HG02588 (cell line): Measurements from ENCODE around the gene GMEB2.
"Not testable (repeated sequence)": the region's sequence is repeated elsewhere in the genome, so short reads cannot be mapped to it uniquely, and the experiment has no call there.

ENCODE experiments used
- ATAC-seq: cut with Tn5 transposase; IDR thresholded peaks from one replicate; pipeline ENCODE4 v1.9.1; 2021; ENCODE audit warnings: mild to moderate bottlenecking, moderate library complexity; ENCODE audit not compliant: unreplicated experiment

GMEB2 gene

DNA sequence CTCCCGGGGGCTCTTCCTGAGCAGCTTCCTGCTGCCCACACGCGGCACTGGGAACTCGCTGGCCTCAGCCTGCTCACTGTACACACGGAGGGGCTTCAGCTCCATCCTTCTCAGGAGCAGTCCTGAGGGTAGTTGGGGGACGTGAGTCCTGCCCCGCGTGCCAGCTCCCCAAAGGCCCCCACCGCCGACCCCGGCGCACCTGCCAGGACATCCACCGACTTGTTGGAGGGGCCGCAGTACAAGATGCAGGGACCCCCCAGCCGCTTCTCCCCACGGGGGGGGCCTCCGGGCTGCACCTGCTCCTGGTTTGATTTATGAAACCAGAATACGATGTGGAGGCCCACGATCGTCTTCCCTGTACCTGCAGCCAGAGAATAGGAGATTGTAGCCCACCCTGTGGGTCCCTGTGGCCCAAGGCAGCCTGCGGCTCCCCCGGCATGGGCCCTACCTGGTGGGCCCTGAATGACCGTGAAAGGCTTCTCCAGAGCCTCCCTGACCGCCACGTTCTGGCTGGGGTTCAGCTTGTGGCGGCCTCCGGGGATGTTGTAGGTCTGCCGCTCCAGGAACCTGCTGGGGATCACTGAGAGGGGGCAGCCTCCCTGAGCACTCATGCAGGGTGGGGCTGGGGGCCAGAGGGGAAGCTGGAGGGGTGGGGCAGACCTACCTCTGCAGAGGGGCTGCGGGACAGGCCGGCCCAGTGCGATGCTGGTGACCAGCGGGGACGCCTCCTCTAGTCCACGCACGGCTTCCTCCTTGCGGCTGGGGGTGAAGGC is 65.1 kb downstream of the GMEB2 start:
- ATAC-seq = no peak

DNA sequence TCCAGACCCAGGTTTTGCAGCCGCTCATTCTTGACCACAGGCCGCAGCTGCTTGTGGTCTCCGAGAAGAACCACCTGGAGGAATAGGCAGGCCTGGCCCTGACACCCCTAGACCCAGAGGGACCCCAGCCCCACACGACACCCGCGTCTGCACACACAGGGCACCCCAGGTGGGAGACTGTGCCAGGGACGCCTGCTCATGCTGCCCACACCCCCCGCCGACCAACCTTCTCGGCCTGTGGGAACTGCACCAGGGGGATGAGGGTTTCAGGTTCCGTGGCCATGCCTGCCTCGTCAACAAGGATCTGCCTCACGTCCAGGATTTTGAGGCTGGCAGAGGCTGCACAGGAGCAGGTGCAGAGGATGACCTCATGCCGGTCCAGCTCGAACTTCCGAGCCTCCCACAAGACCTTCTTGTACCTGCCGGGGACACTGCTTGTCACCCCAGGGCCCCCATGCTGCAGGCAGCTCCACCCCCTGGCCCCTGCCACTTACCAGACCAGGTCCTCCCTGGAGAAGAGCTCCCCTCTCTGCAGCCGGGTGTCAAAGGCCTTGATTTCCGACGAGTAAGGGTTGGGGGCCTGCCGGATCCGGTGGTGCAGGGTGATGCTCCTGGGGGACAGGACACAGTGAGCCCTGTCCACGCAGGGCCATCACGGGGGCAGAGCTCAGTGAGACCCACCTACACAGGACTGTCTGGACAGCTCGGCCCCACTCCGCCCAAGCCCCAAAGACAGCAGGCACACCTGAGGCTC is 65.9 kb downstream of the GMEB2 start:
- no peak for ATAC-seq

DNA sequence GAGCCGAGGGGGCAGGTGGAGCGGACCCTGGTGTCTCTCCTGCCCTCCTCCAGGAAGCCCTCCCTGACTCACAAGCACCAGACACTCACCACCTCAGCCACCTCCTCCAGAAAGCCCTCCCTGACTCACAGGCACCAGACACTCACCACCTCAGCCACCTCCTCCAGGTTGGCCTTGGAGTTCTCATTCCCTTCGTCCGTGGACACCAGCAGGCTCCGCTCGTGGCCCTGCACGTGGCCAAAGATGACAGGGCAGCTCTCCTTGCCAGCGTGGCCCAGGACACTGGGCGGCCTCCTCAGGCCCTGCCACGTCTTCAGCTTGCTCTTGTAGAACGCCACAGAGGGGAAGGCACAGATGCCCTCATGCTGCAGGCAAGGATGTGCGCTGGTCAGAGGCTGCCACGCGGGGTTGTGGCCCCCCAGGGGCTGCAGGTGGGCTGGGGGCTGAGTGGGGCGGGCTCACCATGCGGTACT is 66.5 kb downstream of the GMEB2 start:
- no peak for ATAC-seq

DNA sequence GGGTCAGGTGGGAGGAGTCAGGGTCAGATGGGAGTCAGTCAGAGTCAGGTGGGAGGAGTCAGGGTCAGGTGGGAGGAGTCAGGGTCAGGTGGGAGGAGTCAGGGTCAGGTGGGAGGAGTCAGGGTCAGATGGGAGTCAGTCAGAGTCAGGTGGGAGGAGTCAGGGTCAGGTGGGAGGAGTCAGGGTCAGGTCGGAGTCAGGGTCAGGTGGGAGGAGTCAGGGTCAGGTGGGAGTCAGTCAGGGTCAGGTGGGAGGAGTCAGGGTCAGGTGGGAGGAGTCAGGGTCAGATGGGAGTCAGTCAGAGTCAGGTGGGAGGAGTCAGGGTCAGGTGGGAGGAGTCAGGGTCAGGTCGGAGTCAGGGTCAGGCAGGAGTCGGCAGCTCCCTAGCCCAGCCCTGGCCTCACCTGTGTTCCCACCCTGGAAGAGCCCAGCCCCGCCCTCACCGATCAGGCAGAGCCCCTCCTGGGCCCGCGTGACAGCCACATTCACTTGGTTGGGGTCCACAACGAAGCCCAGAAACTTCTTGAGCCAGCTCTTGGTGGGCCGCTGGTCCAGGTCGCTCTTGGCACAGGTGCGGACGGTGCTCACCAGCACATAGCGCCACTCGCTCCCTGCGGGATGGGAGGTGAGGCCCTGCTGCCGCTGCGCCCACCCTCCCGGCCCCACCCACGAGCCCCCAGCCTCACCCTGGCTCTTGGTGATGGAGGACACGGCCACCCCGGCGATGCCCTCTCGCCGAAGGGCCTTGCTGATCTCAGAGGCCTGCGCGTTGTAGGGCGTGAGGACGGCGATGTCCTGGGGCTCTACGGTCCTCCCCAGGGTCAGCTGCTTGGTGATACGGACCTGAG is 67.2 kb downstream of the GMEB2 start:
- ATAC-seq = not testable (repeated sequence)

DNA sequence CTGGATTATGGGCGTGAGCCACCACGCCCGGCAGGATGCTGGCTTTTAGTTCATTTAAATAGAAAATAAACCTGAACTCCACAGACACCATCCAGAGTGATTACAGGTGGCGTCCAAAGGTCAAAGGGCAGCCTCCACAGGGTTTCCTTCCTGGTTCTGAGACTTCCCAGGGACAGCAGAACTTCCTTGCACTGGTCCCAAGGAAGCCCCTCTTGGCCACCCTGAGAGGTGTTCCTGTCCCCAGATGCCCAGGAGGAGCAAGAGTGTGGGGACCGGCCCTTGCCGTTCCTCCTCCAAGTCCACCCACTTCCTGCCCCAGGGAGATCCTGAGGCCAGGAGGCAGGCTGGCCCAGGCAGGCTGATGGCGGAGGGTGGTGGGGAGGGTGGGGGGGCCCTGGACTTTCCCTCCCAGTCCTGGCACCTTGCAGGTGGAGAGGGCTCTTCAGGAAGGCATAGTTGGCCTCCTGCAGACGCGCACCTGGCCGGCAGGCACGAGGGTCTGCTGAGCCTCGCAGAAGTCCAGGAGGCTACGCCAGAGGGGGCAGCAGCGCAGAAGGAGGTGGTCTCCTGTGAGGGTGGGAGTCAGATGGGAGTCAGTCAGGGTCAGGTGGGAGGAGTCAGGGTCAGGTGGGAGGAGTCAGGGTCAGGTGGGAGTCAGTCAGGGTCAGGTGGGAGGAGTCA is 68.0 kb downstream of the GMEB2 start:
- ATAC-seq = no peak

DNA sequence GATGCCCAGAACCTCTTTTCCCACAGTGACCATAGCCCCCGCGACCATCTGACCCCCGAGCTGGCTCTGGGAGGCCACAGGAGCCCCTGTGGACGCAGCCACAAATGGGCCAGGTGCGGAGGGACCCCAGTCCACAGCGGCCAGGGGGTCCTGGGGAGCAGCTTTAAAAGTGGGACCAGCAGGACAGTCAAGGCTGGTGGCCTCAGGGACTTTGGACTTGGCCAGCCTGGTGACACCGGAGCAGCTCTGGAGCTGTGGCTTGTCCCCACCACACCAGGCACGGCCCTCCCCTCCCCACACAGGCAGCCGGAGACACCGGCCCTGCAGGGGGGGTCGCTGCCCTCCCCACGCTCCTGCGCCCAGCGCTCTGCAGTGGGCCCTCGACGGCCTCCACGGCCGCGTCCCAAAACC is 69.4 kb downstream of the GMEB2 start:
- ATAC-seq = no peak

DNA sequence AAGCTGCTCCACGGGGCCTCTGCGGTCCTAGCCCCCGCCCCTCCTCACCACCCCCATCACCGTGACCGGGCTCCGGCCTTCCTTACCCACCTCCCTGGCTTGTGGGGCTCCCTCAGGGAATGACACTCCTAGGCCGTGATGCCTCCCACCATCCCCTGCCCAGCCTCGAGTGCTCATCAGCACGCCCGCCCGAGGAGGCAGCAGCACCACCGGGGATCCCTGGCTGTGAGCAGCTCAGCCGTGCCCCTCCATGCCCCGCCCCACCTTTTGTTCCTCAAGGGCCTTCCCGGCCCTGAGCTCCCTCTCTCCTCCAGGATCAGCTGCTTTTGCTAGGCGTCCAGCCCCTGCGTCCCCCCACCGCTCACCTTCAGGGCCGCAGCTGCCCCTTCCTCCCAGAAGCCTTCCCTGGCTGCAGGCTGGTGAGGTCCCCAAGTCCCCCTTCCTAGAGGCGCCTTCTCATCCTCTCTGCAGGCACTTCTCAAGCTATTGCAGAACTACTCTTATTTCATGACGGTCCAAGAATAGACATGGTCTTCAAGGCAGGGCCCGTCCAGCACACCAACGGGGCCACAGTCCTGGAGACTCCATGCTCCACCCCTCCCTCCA is 69.9 kb downstream of the GMEB2 start:
- no peak for ATAC-seq

DNA sequence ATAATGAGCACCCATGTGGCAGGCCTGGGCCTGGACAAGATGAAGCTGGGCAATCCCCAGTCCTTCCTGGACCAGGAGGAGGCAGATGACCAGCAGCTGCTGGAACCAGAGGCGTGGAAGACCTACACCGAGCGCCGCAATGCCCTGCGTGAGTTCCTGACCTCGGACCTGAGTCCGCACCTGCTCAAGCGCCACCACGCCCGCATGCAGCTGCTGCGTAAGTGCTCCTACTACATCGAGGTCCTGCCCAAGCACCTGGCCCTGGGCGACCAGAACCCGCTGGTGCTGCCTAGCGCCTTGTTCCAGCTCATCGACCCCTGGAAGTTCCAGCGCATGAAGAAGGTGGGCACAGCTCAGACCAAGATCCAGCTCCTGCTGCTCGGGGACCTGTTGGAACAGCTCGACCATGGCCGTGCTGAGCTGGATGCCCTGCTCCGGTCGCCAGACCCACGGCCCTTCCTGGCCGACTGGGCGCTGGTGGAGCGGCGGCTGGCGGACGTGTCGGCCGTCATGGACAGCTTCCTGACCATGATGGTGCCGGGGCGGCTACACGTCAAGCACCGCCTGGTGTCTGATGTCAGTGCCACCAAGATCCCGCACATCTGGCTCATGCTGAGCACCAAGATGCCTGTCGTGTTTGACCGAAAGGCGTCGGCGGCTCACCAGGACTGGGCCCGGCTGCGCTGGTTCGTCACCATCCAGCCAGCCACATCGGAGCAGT is 71.1 kb downstream of the GMEB2 start:
- ATAC-seq = no peak

DNA sequence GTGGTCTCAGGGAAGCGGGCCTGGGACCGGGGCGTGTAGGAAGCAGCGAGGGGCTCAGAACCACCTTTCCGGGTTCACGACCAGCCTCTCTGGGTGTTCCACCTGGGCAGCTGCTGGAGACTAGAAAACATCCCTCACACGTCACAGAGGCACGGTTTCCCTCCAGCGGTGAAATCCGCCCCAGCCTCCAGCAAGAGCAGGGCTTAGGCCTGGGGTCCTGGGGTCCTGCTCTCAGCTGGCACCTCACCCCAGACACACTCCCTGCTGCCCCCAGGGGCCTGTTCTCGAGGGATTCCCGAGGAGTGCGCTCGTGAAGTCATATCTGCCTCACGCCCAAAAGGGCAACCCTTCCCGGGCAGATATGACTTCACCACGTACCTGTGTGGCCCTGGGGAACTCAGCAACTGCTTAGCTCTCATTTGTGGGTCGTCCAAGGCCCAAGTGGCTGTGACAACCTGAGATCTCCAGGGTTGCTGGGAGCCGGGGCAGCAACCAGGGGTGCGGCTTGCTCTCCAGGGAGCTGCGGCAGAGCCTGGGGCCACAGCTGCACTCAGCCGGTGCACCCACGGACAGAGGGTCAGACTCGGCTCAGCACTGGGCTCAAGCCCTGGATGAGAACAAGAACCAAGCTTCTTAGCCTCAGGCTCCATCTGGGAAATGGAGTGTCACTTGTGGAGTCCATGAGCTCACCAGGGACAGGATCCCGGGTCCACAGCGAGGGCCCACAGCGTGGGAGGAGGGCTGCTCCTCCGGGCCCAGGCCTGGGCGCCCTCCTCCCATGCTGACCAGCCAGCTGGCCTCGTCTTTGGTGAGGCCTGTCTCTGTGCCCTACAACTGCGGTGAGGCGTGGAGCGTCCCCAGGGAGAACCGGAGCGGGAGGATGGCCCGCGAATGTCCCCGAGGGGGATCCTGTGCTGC is 72.3 kb downstream of the GMEB2 start:
- no peak for ATAC-seq

DNA sequence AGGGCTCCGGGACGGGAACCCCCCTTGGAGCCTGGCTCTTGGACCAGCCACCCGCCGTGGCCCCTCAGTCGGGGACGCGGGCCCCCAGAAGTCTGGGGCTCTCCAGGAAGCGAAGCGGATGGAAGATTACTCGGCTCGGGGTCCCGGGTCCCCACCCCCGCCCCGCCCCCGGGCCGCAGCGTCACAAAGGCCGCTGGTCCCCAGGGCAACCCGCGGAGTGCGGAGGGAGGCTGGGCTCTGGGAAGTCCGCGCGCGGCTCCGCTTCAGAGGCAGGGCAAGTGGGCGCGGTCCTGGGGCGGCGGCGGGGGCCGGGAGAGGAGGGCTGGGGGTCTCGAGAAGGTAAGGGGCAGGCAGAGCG is 73.0 kb downstream of the GMEB2 start, which contains the start of gene FNDC11:
FNDC11 (plus strand) TSS at position 227 of the 358 bp plus-strand sequence. CDS start 1,505 bp downstream, outside the sequence.
- no peak for ATAC-seq

DNA sequence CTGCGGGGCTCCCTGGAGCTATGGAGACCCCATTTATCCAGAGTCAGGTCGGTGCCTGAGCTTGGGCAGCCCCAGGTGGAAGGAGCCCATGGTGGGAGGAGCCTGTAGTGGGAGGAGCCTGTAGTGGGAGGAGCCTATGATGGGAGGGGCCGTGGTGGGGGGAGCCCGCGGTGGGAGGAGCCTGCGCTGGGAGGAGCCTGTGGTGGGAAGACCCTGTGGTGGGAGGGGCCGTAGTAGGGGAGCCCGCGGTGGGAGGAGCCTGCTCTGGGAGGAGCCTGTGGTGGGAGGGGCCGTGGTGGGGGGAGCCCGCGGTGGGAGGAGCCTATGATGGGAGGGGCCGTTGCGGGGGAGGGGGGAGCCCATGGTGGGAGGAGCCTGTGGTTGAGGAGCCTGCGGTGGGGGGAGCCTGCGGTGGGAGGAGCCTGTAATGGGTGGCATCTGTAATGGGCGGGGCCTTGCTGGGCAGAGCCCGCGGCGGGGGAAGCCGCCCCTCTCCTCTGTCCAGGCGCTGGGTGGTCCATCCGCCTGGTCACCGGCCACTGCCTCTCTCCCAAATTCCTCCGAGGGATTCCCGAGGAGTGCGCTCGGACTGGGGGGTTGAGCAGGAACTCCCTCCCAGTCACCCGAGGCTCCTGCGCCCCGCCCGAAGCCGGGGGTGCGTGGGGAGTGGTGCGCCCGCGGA is 73.5 kb downstream of the GMEB2 start:
- no peak for ATAC-seq

DNA sequence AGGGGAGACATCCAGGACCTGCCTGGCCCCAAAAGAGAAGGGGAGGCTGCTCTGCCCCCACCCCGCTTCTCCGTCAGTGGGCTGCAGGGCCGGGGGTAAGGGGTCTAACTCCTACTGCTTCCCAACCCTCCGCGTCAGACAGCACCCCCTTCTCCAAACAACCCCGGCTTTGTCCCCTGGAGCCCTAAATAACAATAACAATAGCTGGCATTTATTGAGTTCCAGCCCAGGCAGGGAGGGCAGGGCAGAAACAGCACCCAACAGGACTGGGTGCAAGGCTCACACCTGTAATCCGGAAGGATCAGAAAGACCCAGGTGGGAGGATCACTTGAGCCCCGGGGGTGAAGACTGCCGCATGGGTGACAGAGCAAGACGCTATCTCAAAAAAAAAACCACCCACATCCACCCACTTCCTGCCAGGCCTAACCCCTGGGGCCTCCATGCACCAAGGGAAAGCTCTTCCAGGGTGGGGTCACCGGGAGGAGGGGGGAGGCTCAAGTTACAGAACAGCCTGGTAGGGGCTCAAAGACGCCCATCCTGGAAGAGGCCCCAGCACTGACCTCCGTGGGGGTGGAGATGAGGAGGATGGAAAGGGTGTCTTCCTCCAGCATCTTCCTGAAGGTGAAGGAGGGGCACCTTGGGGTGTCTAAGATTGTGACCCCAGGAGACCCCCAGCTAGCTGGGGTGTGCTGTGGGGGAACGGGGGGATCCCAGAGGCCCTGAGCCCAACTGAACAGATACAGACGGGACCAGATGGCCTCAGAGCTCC is 74.2 kb downstream of the GMEB2 start:
- ATAC-seq = no peak

DNA sequence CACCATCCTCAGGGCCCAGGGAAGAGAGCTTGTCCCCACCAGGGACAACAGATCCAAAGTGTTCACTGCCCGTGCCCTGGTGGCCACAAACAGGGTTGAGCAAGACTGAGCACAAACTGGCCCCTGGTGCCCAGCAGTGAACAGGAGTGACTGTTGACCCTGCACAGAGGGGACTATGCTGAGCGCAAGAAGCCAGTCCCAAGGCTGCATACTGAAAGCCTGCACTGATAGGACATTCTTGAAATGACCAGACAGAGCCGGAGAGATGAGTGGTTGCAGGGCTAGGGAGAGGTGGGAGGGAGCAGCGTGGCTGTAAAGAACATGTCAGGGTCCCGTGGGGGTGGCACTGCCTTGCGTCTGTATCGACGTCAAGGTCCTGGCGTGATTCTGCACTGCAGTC is 75.8 kb downstream of the GMEB2 start:
- ATAC-seq = no peak

DNA sequence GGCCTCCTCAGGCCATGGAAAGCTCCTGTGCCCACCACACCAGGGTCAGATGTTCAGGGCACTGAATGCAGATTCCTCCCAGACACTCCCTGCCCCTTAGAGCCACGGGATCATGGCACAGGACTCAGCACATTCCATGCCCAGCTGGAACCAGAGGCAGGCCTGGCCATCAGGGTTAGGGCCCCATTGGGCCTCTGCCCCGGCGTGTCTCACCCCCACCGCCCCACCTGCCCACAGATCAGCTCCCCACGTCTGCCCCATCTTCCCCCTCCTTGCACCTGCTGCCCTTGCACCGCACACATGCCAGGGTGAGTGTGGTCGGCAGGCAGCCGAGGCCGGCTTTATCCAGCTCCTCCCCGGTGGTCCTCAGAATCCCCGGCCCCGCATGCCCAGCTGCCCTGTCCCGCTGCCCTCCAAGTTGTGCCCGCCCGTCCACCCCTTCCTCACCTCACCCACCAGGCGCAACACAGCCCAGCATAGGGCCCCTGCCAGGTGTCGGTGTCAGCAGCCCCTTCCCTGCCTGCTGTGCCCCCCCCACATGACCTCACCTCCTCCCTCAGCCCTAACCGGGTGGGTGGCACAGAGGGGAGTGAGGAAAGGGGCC is 77.1 kb downstream of the GMEB2 start:
- no peak for ATAC-seq

DNA sequence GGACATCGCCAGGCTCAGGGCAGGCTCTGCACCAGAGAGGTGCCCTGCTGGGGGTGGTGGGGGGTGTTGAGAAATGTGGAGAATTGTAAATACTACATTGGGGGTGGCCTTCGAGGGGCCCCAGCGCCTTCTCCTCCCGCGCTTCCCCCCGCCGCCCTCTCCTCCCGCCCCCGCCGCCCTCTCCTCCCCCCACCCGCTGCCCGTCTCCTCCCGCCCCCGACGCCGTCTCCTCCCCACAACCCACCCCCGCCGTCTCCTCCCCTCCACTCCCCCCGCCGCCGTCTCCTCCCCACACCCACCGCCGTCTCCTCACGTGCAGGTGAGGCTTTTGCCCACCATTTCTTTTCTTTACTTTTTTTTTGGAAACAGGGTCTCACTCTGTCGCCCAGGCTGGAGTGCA is 77.9 kb downstream of the GMEB2 start:
- ATAC-seq = no peak

DNA sequence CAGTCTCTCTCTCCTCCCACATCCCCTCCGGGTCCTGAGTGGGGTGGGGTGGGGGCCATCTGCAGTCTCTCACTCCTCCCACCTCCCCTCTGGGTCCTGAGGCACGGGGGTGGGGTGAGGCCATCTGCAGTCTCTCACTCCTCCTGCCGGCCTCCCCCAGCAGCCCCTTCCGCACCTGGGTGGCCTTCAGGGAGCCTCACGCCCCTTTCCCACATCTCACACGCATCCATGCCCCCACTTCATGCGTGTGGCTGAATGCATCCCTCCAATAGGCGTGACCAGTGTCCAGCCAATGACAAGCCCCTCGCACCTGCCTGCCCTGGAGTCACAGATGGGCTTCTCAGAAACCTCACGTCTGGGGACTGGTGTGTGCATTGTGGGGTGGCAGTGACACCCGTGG is 78.4 kb downstream of the GMEB2 start:
- ATAC-seq = no peak
